Activated CD4-positive, alpha-beta memory T cell treated with anti-CD3 and anti-CD28 coated beads for 36 hours (primary cell): ENCODE results near the gene ZBTB1. TPM values are rescaled to one million over a fixed set of nuclear protein-coding genes. Genes with fewer than 3 reads are reported as not detected.

ENCODE experiments used
- total RNA-seq, 2 experiments: library from RNA; stranded (reverse); gene quantifications; one replicate each; pipeline ENCODE4 v1.2.3, GENCODE V29; 2021

ZBTB1 gene
- total RNA-seq, 2 experiments from 2014 or later, result 29.8 to 31.8 TPM

Other genes starting within 250 kb of the ZBTB1 start
- gene ESR2, start 210.4 kb upstream of the ZBTB1 start, total RNA-seq, result under 1 TPM; 0.17 to 0.45 TPM
- 100 to 1,000 TPM; 212 to 221 TPM for gene MTHFD1, start 116.4 kb upstream of the ZBTB1 start, total RNA-seq
- gene AKAP5, start 39.3 kb upstream of the ZBTB1 start, total RNA-seq, result 1 to 10 TPM in 1 of 2 experiments, under 1 TPM in 1; 0.74 to 1.1 TPM
- 10 to 100 TPM; 24.2 to 27.5 TPM for gene ZBTB25, start 932 bp upstream of the ZBTB1 start, total RNA-seq
- gene HSPA2, start 36.0 kb downstream of the ZBTB1 start, total RNA-seq, result 1 to 10 TPM; 6.6 to 6.7 TPM
- under 1 TPM; 0.19 to 0.31 TPM for gene PPP1R36, start 45.2 kb downstream of the ZBTB1 start, total RNA-seq
- 10 to 100 TPM; 20.1 to 22.6 TPM for gene PLEKHG3, start 199.7 kb downstream of the ZBTB1 start, total RNA-seq